GM13977 (cell line): ENCODE measurements around the gene ZBTB17.

Experiments
- DNase-seq: peaks from one replicate; pipeline ENCODE4 v3.0.0; 2012; ENCODE audit warnings: low spot score
- CTCF ChIP-seq: IDR thresholded peaks from 2 replicates; pipeline ENCODE4 v1.5.1; 2012; ENCODE audit warnings: mild to moderate bottlenecking, control low read depth; ENCODE audit not compliant: insufficient read depth; ENCODE audit errors: extremely low read depth, missing control alignments
- in situ Hi-C: fragments of 300-500 bp; cut with MboI; formaldehyde crosslinking; loops from one replicate; pipeline ENCODE4 v1.12.0; 2022; ENCODE audit warnings: low sequenced_read_pairs, low pct_unique_long_range_greater_than_20kb, mixed read lengths, inconsistent platforms; ENCODE audit not compliant: unreplicated experiment

ZBTB17 gene

DNA sequence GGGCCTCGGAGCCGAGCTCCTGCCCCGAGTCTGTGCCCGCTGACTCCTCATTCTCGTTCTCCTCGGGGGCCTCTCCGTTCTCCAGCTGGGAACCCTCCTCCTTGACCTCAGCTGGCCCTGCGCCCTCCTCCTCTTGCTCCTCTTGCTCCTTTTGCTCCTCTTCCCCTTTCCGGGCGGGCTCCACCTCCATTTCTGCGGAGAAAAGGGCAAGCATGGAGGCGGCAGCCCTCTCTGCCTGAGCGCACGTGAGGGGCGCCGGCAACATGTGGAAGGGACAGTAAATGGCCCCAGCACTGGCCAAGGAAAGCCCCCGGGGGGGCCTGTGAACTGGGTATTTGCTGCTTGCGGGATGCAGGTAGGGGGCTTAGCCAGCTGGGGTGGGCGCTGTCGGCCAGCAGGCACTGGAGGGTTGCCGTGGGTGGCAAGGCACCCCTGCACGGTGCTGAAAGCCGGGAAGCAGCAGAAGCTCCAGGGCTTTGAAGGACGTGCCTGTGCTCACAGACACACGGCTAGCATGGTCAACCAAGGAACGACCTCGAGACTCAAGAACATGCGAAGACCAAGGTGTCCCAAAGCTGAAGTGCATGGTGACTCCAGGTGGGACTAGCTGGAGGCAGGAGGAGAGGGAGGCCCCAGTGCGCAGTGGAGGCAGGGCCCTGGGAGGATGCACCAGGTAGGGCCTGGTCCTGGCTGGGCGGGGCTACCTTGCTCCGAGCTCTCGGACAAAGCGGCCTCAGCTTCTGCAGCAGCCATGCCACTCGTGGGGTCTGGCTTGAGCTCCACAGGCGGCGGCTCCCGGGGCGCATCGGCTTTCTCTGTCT lies 30.7 kb downstream of the ZBTB17 start:
- in situ Hi-C loops = no loop called here
- no peak for DNase-seq
- no peak for TF ChIP-seq CTCF

DNA sequence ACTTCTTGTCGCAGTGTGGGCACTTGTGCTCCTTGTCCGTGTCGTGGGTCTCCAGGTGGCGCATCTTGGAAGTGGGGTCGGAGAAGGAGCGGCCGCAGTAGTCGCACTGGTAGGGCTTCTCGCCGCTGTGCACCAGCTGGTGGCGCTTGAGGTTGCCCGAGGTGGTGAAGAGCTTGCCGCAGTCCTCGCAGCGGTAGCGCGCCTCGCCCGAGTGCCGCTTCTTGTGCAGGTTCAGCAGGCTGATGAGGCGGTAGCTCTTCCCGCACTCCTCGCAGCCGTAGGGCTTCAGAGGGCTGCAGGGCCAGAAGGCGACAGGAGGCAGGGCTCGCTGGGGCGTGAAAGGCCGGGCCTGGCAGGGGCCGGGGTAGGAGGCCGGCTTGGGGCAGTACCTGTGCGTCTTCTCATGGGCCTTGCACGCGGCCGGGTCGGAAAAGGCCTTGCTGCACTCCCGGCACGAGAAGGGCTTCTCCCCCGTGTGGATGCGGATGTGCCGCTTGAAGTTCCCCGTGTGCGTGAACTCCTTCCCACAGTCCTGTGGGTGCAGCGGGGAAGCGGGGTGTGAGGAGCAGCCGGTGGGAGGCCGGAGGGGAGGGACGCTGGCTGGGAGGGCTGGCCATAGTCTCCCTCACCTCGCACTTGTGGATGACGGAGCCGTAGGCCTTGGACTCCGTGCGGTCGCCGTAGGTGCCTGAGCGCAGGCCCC lies 31.4 kb downstream of the ZBTB17 start:
- no peak for TF ChIP-seq CTCF
- no peak for DNase-seq
- in situ Hi-C loops = no loop called here

- no peak for DNase-seq
- in situ Hi-C loops = no loop called here
- no peak for TF ChIP-seq CTCF
Observed at GRCh38 chr1:15943992-15944307, 32.0 kb downstream of the ZBTB17 start.

GRCh38 chr1:15943328-15943991 lies 32.4 kb downstream of the ZBTB17 start:
- in situ Hi-C loops = no loop called here
- DNase-seq = no peak
- TF ChIP-seq CTCF = no peak

DNA sequence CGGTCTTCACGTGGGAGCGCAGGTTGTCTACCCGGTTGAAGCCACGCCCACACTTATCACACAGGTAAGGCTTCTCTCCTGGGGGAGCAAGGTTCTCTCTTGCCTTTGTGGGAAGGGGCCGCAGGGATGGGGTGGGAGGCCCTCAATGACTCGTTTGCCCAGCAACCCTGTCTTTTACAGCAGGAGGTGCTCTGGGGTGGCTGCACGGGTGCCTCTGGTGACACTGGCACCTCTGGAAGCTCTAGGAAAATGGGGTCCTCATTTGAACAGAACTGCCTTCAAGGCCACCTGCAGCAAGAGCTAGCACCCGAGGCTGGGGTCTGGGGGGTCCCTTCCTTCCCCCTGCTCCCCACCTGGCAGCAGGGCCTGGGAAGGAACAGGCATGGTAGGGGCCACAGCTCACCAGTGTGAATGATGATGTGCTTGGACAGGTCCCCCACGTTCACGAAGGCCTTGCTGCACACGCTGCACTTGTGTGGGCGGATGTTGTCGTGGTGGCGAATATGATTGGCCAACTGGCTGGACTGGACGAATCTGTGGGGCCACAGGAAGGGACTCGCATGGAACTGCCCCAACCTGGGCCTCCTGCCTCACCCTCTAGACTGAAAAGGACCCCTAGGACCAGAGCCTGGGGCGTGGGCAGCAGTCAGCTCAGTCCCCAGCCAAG lies 33.1 kb downstream of the ZBTB17 start:
- TF ChIP-seq CTCF = no peak
- no peak for DNase-seq
- in situ Hi-C loops = no loop called here

DNA sequence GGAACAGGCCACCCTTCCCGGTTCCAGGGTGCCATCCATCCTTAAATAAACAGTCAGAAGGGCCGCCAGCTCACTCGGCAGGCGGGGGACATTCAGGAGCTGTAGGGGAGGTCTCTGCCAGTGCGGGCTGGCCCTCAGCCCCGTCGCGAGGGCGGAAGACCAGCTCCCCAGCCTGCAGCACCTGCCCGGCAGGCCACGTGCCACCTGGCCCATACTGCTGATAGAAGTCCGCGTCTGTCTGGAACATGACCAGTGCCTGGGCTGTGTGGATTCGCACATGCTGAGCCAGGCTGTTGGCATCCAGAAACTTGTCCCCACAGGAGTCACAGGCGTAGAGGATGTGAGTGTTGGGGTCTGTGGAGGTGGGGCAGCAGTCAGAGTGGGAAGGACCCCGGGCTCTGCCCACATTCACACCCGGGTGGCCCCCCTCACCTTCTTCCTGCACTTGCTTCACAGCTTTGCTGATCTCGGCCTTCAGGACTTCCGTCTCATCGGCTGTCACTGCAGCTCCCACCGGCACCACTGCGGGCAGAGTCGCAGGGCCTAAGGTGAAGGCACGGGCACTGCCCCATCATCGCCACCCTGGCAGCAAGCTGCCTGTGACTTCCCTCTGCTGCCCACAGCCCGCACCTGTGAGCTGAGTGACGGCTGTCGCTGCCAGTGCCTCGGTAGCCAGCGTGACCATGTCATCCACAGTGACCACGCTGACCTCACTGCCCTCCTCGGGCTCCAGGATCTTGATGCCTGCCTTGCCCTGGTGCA lies 33.8 kb downstream of the ZBTB17 start:
- in situ Hi-C loops = no loop called here

More for the DNA sequence above, 33.8 kb downstream of the ZBTB17 start:
- TF ChIP-seq CTCF = no peak
- no peak for DNase-seq
